GM12875 (cell line): Measurements from ENCODE around the gene ROBO1.

Experiments
- H3K4me3 ChIP-seq: one replicate; pipeline ENCODE4 v1.5.1; 2011; ENCODE audit warnings: low read depth, low read length, control low read depth
- TF ChIP-seq, protein P1 (sequence below): IDR thresholded peaks from 2 replicates; pipeline ENCODE4 v1.5.1; 2011; ENCODE audit warnings: low read depth, mild to moderate bottlenecking, control low read depth, inconsistent platforms, low read length, moderate library complexity, borderline replicate concordance; ENCODE audit not compliant: insufficient read depth

Gene ROBO1

DNA sequence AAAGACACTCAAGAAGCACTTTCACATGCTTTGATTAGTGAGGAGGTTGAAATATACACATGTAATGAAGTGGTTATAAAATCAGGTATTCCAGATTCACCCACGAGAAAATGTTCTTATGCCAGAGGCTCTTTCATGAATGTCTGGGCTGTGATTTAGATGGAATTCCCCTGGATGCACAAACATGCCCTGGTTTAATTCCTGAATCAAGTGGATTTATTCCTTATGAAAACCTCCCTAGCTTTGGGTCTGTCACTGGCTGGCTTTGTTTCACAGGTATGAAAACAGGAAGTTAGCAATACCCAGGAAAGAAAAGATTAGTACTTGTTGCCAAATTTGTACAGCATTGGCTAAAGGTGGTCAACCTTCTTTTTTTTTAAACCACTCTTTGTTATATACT lies 1123.0 kb downstream of the ROBO1 start:
- H3K4me3 ChIP-seq: no peak overlapping the region
- TF ChIP-seq, protein P1, sequence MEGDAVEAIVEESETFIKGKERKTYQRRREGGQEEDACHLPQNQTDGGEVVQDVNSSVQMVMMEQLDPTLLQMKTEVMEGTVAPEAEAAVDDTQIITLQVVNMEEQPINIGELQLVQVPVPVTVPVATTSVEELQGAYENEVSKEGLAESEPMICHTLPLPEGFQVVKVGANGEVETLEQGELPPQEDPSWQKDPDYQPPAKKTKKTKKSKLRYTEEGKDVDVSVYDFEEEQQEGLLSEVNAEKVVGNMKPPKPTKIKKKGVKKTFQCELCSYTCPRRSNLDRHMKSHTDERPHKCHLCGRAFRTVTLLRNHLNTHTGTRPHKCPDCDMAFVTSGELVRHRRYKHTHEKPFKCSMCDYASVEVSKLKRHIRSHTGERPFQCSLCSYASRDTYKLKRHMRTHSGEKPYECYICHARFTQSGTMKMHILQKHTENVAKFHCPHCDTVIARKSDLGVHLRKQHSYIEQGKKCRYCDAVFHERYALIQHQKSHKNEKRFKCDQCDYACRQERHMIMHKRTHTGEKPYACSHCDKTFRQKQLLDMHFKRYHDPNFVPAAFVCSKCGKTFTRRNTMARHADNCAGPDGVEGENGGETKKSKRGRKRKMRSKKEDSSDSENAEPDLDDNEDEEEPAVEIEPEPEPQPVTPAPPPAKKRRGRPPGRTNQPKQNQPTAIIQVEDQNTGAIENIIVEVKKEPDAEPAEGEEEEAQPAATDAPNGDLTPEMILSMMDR: no peak

DNA sequence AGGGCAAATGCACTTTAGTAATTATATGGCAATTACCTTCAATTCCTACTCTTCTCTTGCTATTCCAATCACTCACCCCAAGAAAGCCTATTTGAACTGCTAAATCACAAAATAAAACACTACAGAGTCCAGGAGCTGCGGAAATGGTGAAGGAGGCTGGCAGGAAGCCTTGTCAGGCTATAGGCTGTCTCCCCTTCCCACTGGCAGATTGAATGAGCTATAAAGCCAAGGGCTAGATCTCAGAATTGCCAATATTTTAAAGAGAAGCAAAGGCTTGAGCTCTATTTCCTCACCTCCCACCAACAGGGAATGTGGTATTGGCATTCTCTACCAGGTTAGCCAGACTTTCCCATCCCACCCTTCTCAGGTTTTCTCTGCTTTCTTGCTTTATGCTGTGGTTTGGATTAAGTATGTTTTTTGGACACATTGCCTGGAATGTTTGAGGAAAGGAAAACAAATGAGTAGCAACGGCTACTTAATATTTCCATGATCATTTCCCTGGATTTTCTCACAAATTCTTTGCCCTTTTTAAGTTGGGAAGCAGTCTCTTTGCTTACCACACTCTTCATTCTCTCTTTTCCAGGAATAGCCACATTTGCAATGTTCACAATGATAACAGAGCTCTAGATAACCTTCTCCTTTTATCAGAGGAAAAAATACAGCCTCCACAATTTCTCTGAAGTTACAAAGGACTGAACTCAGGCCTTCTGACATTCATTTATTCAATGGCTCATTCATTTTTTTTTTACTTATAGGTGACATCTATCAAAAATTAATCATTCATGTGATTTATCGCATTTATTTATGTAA lies 1125.4 kb downstream of the ROBO1 start:
- TF ChIP-seq, protein P1: no peak
- no peak overlapping the region for H3K4me3 ChIP-seq

GRCh38 chr3:78641703-78642102 lies 1126.1 kb downstream of the ROBO1 start:
- TF ChIP-seq, protein P1: no peak
- H3K4me3 ChIP-seq: no peak overlapping the region

DNA sequence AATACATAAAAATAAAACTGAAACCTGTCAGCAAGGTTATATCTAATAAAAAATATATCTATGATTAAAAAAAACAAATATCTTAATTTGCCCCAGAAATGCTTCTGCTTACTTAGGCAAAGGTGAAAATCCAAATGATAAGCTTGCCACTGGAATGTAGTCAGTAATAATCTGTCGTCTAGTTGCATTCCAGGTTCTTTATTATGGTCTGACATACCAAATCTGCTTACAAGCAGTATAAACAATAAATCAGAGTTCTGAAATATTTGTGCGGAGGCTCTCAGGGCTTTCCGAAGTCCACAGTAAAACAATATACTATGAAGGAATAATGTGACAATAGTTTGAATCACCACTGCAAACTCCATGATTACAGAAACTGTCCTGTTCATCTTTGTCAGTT lies 1133.5 kb downstream of the ROBO1 start:
- TF ChIP-seq, protein P1: no peak
- no peak overlapping the region for H3K4me3 ChIP-seq

- TF ChIP-seq, protein P1: no peak
- no peak overlapping the region for H3K4me3 ChIP-seq
Observed at GRCh38 chr3:78633626-78634025, 1134.2 kb downstream of the ROBO1 start.

GRCh38 chr3:78632925-78633553 lies 1134.8 kb downstream of the ROBO1 start:
- H3K4me3 ChIP-seq: no peak overlapping the region
- TF ChIP-seq, protein P1: no peak

DNA sequence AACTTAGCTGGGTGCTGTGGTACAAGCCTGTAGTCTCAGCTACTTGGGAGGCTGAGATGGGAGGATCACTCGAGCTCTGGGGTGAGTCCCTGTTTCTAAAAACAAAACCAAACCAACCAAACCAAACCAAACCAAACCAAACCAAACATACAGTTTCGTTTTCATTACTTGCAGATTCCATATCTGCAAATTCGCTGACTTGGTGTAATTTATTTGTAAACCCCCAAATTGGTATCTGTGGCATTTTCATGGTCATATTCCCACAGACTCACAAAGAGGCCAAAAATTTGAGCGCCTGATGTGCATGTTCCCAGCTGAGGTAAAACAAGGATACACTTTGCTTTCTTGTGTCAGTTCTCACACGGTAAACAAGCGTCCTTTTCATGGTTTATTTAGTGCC lies 1138.3 kb downstream of the ROBO1 start:
- no peak overlapping the region for H3K4me3 ChIP-seq
- TF ChIP-seq, protein P1: no peak
